ENCODE data around the gene IP6K1.

Gene IP6K1

DNA sequence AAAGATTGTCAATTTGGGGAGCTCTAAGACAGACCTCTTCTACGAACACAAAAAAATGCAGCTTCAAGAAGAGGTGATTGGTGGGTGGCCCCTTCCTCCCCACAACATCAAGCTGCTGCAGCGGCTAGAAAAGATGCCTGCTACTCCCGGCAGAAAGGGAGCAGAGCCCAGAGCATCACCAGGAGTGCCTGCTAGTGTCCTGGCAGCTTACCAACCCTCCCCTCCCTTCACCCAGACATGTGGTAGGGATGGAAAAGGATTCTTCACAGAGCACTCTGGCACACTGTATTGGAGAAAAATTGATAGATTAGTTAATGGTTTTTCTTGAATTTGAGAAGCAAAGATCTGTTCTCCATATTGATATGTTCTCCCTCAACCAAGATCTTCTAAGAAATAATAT is 10.8 kb downstream of the IP6K1 start:
- Histone ChIP-seq H3K36me3 (ENCODE audit: insufficient read depth, low read length) (no peaks in the 10 kb centered on the region), H3K9me2 (replicated peaks; ENCODE audit: low read depth, low read length) (no peaks in the 10 kb centered on the region), H3K4me2 (ENCODE audit: low read depth, low read length, poor library complexity, severe bottlenecking) (no peak overlapping the region), H4K20me1 (ENCODE audit: insufficient read depth, low read length, poor library complexity, severe bottlenecking) (peaks cover 8% of the 10 kb centered on the region), H3K4me3 (ENCODE audit: low read length, poor library complexity, severe bottlenecking) (no peak overlapping the region), H3K9ac (ENCODE audit: low read depth, low read length, poor library complexity, severe bottlenecking) (no peak overlapping the region), H3K27me3 (ENCODE audit: insufficient read depth, low read length, poor library complexity, severe bottlenecking) (no peaks in the 10 kb centered on the region), H3K4me1 (ENCODE audit: insufficient read depth, low read length, poor library complexity, severe bottlenecking) (peaks cover 17% of the 10 kb centered on the region), H3F3A (ENCODE audit: low read depth) (0 out of 2 replicates have a peak, but pooled peaks cover 3% of the 10 kb centered on the region), H2AFZ (ENCODE audit: low read length) (no peak overlapping the region), H3K79me2 (ENCODE audit: insufficient read depth, low read length) (peaks cover 68% of the 10 kb centered on the region), H3K9me3 (ENCODE audit: insufficient read depth, low read depth, low read length) (no peaks in the 10 kb centered on the region)
- TF ChIP-seq, protein P1, sequence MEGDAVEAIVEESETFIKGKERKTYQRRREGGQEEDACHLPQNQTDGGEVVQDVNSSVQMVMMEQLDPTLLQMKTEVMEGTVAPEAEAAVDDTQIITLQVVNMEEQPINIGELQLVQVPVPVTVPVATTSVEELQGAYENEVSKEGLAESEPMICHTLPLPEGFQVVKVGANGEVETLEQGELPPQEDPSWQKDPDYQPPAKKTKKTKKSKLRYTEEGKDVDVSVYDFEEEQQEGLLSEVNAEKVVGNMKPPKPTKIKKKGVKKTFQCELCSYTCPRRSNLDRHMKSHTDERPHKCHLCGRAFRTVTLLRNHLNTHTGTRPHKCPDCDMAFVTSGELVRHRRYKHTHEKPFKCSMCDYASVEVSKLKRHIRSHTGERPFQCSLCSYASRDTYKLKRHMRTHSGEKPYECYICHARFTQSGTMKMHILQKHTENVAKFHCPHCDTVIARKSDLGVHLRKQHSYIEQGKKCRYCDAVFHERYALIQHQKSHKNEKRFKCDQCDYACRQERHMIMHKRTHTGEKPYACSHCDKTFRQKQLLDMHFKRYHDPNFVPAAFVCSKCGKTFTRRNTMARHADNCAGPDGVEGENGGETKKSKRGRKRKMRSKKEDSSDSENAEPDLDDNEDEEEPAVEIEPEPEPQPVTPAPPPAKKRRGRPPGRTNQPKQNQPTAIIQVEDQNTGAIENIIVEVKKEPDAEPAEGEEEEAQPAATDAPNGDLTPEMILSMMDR (conservative IDR thresholded peaks at IDR 0.05; ENCODE audit: low read length), result no peak
- TF ChIP-seq EZH2phosphoT487 (IDR thresholded peaks at IDR 0.05; ENCODE audit: borderline replicate concordance), result no peak

DNA sequence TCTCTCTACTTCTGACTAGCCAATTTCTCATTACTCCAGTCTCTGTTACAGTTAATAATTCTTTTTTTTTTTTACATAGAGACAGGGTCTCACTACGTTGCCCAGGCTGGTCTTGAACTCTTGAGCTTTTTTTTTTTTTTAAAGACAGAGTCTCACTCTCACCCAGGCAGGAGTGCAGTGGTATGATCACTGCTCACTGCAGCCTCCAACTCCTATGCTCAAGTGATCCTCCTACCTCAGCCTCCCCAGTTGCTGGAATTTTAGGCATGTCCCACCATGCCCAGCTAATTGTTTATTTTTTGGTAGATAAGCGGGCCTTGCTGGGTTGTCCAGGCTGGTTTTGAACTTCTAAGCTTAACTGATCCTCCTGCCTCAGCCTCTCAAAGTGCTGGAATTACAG is 13.6 kb downstream of the IP6K1 start:
- Histone ChIP-seq H2AFZ (ENCODE audit: low read length) (no peak overlapping the region), H3K27me3 (ENCODE audit: insufficient read depth, low read length, poor library complexity, severe bottlenecking) (no peaks in the 10 kb centered on the region), H3K4me3 (ENCODE audit: low read length, poor library complexity, severe bottlenecking) (no peak overlapping the region), H3K4me2 (ENCODE audit: low read depth, low read length, poor library complexity, severe bottlenecking) (no peak overlapping the region), H3K9ac (ENCODE audit: low read depth, low read length, poor library complexity, severe bottlenecking) (no peak overlapping the region), H3K79me2 (ENCODE audit: insufficient read depth, low read length) (peaks cover 71% of the 10 kb centered on the region), H3K4me1 (ENCODE audit: insufficient read depth, low read length, poor library complexity, severe bottlenecking) (peaks cover 4% of the 10 kb centered on the region), H3K9me2 (replicated peaks; ENCODE audit: low read depth, low read length) (no peaks in the 10 kb centered on the region), H4K20me1 (ENCODE audit: insufficient read depth, low read length, poor library complexity, severe bottlenecking) (peaks cover 23% of the 10 kb centered on the region), H3F3A (ENCODE audit: low read depth) (0 out of 2 replicates have a peak, but pooled peaks cover 3% of the 10 kb centered on the region), H3K9me3 (ENCODE audit: insufficient read depth, low read depth, low read length) (no peaks in the 10 kb centered on the region), H3K36me3 (ENCODE audit: insufficient read depth, low read length) (peaks cover 3% of the 10 kb centered on the region; the same call in 1 of the 2 replicates)
- TF ChIP-seq, protein P1 (conservative IDR thresholded peaks at IDR 0.05; ENCODE audit: low read length), result no peak

DNA sequence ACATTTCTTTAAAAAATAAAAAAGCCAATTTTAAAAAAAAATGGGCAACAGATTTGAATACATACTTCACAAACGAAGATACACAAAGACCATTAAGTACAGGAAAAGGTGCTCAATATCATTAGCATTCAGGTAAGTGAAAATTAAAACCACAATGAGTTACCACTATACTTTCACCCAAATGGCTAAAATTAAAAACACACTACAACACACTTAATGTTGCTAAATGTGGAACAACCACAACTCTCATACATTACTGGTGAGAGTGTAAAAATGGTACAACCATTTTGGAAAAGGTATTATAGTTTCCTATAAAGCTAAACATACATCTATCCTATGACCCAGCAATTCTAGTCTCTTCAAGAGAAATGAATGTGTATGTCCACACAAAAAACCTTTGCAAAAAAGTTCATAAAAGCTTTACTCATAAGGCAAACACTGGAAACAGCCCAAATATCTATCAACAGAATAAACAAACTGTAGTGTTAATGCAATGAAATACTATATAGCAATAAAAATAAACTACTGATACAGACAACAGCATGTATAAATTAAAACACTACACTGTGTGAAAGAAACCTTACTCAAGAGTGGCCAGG is 14.9 kb downstream of the IP6K1 start:
- Histone ChIP-seq H3K9ac (ENCODE audit: low read depth, low read length, poor library complexity, severe bottlenecking) (no peak overlapping the region), H3F3A (ENCODE audit: low read depth) (0 out of 2 replicates have a peak, but pooled peaks cover 3% of the 10 kb centered on the region), H3K27me3 (ENCODE audit: insufficient read depth, low read length, poor library complexity, severe bottlenecking) (no peaks in the 10 kb centered on the region), H3K4me2 (ENCODE audit: low read depth, low read length, poor library complexity, severe bottlenecking) (no peak overlapping the region), H3K9me3 (ENCODE audit: insufficient read depth, low read depth, low read length) (no peaks in the 10 kb centered on the region), H4K20me1 (ENCODE audit: insufficient read depth, low read length, poor library complexity, severe bottlenecking) (peaks cover 23% of the 10 kb centered on the region), H3K36me3 (ENCODE audit: insufficient read depth, low read length) (peaks cover 3% of the 10 kb centered on the region; the same call in 1 of the 2 replicates), H3K79me2 (ENCODE audit: insufficient read depth, low read length) (peaks cover 72% of the 10 kb centered on the region), H3K4me1 (ENCODE audit: insufficient read depth, low read length, poor library complexity, severe bottlenecking) (peaks cover 4% of the 10 kb centered on the region), H3K9me2 (replicated peaks; ENCODE audit: low read depth, low read length) (no peaks in the 10 kb centered on the region), H2AFZ (ENCODE audit: low read length) (no peak overlapping the region), H3K4me3 (ENCODE audit: low read length, poor library complexity, severe bottlenecking) (no peak overlapping the region)
- TF ChIP-seq, protein P1 (conservative IDR thresholded peaks at IDR 0.05; ENCODE audit: low read length), result no peak
- TF ChIP-seq EZH2phosphoT487 (IDR thresholded peaks at IDR 0.05; ENCODE audit: borderline replicate concordance), result no peak

Data from Loucy (cell line).